GM21737 (cell line): ENCODE data around the gene OR6K6.

Source experiments
- ATAC-seq: cut with Tn5 transposase; IDR thresholded peaks from one replicate; pipeline ENCODE4 v1.9.1; 2021; ENCODE audit warnings: mild to moderate bottlenecking, moderate library complexity; ENCODE audit not compliant: unreplicated experiment

Gene OR6K6

DNA sequence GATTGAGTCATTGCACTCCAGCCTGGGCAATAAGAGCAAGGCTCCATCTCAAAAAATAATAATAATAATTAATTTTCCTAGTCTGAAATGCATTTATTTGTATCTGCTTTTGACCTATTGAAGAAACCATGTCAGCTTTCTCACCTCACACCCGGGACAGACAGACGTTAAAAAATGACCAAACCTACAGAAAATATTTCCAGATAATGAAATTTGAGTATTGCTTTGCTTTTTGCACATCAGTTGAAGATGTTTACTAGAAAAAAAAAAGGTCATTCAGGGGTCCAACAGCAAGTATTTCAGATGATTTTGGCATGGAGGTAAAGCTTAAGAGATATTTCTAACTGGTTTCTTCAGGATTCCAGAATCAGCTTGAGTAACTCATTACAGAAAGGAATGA, at the start of gene OR6K6:
TSS of gene OR6K6 (plus strand) at position 301 of the 400 bp plus-strand sequence. CDS start 168 bp downstream, outside the sequence.
- no peak for ATAC-seq

- ATAC-seq, result no peak
Observed at GRCh38 chr1:158706096-158706495, 48.4 kb upstream of the OR6K6 start.

DNA sequence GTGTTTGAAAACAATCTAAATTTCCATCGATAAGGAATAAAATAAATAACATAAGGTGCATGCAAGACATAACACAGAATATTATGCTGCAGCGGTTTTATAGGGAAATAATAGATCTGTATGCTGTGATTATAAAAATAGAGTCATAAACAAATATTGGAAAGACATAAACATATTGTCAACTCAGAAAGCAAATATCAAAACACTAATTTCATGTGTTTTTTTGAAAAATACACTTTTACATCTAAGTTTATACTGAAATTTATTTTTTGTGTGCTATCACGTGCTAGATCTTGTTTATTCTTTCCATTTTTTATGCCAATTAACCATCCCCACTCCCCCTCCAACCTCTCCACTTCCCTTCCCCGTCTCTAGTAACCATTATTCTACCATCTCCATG, 43.4 kb upstream of the OR6K6 start:
- no peak for ATAC-seq

GRCh38 chr1:158714754-158715153, 39.8 kb upstream of the OR6K6 start:
- ATAC-seq, result no peak

- no peak for ATAC-seq
Observed at GRCh38 chr1:158716335-158716734, 38.2 kb upstream of the OR6K6 start.

GRCh38 chr1:158717344-158717743, 37.2 kb upstream of the OR6K6 start:
- no peak for ATAC-seq

- ATAC-seq, result no peak
Observed at GRCh38 chr1:158719664-158720063, 34.9 kb upstream of the OR6K6 start.

GRCh38 chr1:158720620-158721019, 33.9 kb upstream of the OR6K6 start, which contains the start of gene OR6K3:
Gene OR6K3, minus strand, starts transcription at chr1:158720720. Its CDS starts 2,605 bp downstream, at chr1:158718115.
- ATAC-seq, result no peak

DNA sequence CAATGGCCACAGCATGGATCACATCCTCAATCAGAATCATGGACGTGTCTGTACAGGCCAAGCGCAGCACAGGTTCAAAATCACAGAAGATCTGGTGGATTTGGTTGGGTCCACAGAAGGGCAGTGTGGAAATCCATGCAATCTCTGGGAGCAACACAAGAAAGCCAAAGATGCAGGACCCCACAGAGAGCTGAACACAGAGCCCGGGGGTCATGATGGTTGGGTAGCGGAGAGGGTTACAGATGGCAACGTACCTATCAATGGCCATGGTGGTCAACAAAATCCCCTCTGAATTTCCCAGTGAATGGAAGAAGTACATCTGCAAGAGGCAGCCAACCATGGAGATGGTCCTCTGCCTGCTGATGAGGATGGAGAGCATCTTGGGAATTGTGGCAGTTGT, 30.1 kb upstream of the OR6K6 start:
- no peak for ATAC-seq

DNA sequence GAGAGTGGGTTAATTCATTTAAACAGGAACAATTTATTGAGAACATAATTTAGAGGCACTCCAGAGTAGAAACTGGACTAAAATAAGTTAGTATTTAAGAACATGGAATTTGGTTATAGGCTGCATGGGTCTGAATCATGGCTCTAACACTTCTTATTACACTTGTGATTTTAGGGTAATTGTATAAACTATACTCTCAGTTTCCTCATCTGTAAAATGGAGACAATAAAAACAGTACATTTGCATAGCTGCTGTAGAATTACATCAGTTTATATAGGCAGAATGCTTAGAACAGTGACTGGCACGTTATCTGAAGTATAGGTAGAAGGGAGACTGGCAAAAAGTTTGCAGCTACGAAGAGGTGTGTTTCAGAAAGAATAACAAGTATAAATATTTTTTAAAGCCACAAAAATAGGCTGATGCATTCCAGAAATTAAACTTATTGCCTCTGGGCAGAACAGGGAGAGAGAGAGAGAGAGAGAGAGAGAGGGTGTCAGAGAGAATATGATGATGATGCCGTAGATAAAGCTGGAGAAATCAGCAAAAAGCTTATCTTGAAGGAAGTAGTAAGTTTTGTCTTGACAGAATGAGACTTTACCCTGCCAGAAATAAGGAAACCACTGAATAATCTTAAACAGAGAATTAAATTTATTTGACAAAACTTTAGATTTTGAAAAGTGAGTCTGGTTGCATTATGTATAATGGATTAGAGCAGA, 25.9 kb upstream of the OR6K6 start:
- ATAC-seq, result no peak

DNA sequence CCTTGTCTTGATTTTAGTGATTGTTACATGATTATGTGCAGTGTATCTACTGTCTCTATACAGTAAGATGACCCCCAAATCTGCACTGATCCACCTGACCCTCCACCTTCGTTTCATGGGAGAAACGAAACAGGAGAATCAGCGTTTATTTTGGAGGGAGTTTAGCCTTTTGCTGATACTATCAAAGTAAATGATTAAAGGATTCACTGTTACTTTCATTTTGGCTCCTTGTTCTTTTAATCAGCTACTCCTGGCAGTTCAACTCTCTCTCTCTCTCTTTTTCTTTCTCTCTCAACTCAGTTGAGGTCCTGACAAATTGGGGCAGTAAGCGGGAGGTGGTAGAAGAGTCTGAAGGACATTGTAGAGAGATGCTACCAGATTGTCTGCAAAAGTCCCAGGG, 24.1 kb upstream of the OR6K6 start:
- ATAC-seq, result no peak

DNA sequence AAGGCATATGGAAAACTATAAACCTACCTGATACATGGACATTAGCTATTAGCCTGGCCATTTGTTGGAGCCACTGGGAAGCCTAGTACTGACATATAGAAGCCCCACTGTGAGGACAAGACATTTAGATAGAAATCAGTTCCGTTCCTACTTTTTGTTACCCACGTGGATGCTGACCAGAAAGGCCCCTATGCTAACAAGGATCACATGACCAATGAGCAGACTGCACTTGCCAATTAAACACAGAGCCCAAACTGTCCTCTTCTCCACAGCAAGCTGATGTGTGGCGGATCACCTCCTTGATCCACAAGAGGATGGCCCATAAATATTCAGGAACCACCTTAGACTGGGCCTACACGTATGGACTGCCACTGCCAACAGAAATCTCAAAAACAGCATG, 22.8 kb upstream of the OR6K6 start:
- no peak for ATAC-seq

GRCh38 chr1:158732524-158732923, 22.0 kb upstream of the OR6K6 start:
- ATAC-seq, result no peak

DNA sequence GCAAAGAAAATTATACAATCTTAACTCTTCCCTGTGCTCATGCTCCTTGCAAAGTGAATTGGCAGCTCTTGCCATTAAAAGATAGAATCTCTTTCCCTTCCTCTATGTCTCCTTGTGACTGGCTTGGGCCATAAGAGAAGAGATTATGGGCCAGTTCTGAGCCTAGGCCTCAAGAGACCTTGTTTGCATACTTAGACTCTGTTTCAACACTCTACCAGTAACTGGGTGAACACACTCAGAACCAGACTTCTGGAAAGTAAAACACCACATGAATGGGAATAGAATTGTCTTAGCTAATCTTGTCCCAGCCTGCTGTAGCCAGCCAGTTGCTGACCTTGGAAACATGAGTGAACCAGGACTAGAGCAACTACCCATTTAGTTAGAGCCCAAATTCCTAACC, 18.7 kb upstream of the OR6K6 start:
- no peak for ATAC-seq

DNA sequence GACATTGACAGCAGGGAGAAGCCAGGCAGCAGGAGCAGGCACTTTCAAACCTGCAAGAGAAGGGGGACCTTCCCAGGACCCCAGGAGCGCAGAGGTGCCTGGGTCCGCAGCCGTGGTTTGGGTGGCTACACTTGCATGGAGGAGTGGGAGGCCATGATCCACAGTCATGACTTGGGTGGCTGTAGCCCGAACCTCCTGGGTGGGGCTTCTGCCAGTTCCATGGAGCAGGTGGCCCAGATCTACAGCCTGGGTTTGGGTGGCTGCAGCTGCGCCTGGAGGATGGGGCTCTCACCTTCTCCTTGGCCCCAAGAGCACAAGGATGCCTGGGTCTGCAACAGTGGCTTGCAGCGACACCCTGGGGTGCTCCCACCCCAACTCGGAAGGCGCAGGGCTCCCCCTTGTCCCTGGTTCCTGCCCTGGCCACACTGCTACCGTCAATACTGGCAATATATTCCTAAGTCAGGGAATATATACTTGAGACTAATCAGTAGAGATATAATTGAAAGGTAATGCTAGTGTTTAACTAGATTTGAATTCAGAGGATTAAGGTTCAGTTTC, 2.3 kb upstream of the OR6K6 start:
- ATAC-seq, result no peak

DNA sequence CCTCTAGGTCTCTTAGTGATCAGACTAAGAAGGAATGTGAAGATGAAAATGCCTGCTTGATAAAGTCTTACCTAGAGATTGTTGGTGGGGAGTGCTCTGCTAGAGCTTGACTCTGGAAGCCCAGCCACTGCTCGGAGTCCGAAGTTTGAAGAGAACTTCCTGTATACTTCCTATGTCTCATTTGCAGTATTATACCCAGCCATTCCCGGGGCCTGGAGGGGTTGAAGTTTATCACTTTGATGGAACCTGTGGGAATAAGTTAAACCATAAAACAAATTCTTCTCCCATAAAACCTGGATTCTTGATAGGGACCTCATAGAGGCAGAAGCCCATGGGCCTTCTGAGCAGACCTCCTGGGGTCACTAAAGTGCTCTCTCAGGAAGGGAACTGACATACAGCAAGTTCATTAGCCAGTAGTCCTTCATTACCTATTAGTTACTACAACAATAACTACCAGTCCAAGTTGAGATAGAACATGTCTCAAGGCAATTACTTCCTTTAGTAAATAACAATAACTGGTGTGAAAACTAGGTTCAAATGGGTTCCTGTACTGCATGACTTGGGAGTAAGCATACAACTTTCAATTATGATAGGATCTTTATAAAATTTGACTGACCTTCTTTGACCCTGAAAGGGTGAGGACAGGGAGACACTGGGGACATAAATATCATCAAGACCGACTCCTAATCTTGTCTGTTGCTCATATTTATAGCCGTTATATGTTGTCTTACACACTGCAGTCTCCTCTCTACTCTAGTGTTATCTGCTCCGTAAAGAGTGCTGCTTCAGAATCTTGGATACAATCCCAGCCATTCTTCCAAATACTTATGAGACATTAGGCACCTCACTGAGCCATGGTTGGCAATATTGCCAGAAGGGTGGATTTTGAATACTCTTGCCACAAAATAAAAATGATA, 17.7 kb downstream of the OR6K6 start, which contains the start of gene OR6N1:
TSS of gene OR6N1 (minus strand) at position 246 of the 917 bp plus-strand sequence. CDS start 5,513 bp downstream, outside the sequence.
- ATAC-seq, result no peak

DNA sequence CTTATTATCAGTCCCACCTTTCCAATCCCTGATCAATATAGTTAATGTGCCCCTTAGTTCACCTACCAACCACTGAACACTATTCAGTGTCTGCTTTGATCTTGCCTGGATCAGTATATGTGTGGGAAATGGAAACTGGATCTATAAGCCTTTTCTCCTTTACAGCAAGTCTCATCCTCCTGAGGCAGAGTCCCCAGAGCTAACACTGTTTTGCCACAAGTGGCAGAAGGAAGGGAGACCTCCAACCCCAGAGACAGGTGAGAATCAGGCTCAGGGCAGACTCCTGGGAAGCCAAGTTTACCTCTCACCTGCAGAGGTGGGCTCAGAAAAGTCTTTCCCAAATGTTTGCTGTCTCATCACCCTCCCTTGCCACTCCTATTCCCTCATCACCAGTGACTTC, 26.6 kb downstream of the OR6K6 start, which contains the start of gene OR6N2:
TSS of gene OR6N2 (minus strand) at position 101 of the 400 bp plus-strand sequence. CDS start 3,569 bp downstream, outside the sequence.
- ATAC-seq, result no peak

GRCh38 chr1:158793604-158794003, 39.1 kb downstream of the OR6K6 start:
- no peak for ATAC-seq

GRCh38 chr1:158794247-158794646, 39.7 kb downstream of the OR6K6 start:
- ATAC-seq, result no peak

DNA sequence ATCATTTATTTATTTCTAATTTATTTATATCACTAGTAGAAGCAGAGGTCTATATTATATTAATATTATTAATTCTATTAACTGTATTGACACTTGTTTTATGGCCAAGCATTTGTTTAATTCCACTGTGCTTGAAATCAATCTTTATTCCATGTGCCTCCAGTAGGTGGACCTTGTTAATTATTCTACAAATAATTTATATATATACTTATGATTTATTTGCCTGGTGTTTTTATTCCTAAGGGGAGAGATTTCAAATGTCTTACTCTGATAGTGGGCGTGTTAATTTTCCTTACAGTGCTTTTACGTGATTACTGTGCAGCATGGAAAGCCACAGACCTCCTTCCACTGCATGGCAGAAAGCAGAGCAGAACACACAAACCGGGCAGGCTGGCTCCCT, 44.0 kb downstream of the OR6K6 start:
- no peak for ATAC-seq

- no peak for ATAC-seq
Observed at GRCh38 chr1:158799689-158800088, 45.2 kb downstream of the OR6K6 start.
